Fibroblast of lung (primary cell): ENCODE measurements around the gene PARP11. TPM values are rescaled to one million over a fixed set of nuclear protein-coding genes. Genes with fewer than 3 reads are reported as not detected.

Experiments used
- DNase-seq, 2 donors: peaks; one replicate each; pipeline versions ENCODE4 v3.0.0 to v3.0.0-alpha.2; 2010; ENCODE audit warnings: low read depth in 2 of 2
- H2AFZ ChIP-seq: 2 replicates; pipeline ENCODE4 v1.5.1; 2012; ENCODE audit warnings: low read length, control low read depth, inconsistent platforms
- H3K27ac ChIP-seq: 2 replicates; pipeline ENCODE4 v1.5.1; 2011; ENCODE audit warnings: low read length, control low read depth; ENCODE audit not compliant: insufficient read depth
- H3K27me3 ChIP-seq: 2 replicates; pipeline ENCODE4 v1.5.1; 2011; ENCODE audit warnings: mild to moderate bottlenecking, low read length; ENCODE audit not compliant: control insufficient read depth, insufficient read depth
- H3K36me3 ChIP-seq: 2 replicates; pipeline ENCODE4 v1.5.1; 2011; ENCODE audit warnings: low read length; ENCODE audit not compliant: control insufficient read depth, insufficient read depth
- H3K4me1 ChIP-seq: 2 replicates; pipeline ENCODE4 v1.5.1; 2011; ENCODE audit warnings: low read length; ENCODE audit not compliant: control insufficient read depth, insufficient read depth; ENCODE audit errors: extremely low read depth
- H3K4me2 ChIP-seq: 2 replicates; pipeline ENCODE4 v1.5.1; 2011; ENCODE audit warnings: low read length, control low read depth; ENCODE audit not compliant: insufficient read depth; ENCODE audit errors: extremely low read depth
- H3K4me3 ChIP-seq, 4 experiments: fragments of 200-600 bp in 1 of 4; sonication (generic) in 1 of 4; replicated peaks in 1 of 4; 2 replicates each; pipeline ENCODE4 v1.5.1; 2011 to 2016; ENCODE audit warnings: low read length in 4 of 4, low read depth in 3 of 4, mild to moderate bottlenecking in 3 of 4, control low read depth in 2 of 4, inconsistent platforms in 1 of 4, mixed read lengths in 1 of 4; ENCODE audit not compliant: insufficient read depth in 1 of 4; ENCODE audit errors: control extremely low read depth in 1 of 4
- H3K79me2 ChIP-seq: 2 replicates; pipeline ENCODE4 v1.5.1; 2012; ENCODE audit warnings: mild to moderate bottlenecking, low read length, inconsistent platforms; ENCODE audit not compliant: control insufficient read depth, insufficient read depth
- H3K9ac ChIP-seq: 2 replicates; pipeline ENCODE4 v1.5.1; 2011; ENCODE audit warnings: mild to moderate bottlenecking, low read length, control low read depth; ENCODE audit not compliant: insufficient read depth
- H3K9me3 ChIP-seq: 2 replicates; pipeline ENCODE4 v1.5.1; 2012; ENCODE audit warnings: low read depth, low read length; ENCODE audit not compliant: control insufficient read depth, insufficient read depth
- H4K20me1 ChIP-seq: 2 replicates; pipeline ENCODE4 v1.5.1; 2011; ENCODE audit warnings: low read length; ENCODE audit not compliant: control insufficient read depth, insufficient read depth; ENCODE audit errors: extremely low read depth
- CTCF ChIP-seq, 2 donors: IDR thresholded peaks in 1 of 2; conservative IDR thresholded peaks in 1 of 2; 1 replicate in 1 of 2; 2 replicates in 1 of 2; pipeline ENCODE4 v1.5.1; 2011 to 2012; ENCODE audit warnings: low read length in 2 of 2, control low read depth in 1 of 2, inconsistent platforms in 1 of 2, low read depth in 1 of 2, mild to moderate bottlenecking in 1 of 2
- EZH2 ChIP-seq: IDR thresholded peaks from 2 replicates; pipeline ENCODE4 v1.5.1; 2012; ENCODE audit warnings: low read length, control low read depth, mild to moderate bottlenecking; ENCODE audit errors: missing control alignments
- polyA plus RNA-seq, 2 donors: library from polyadenylated mRNA; depleted of rRNA in 1 of 2; stranded (reverse) in 1 of 2; unstranded in 1 of 2; fragments of >200 nt; gene quantifications; 2 replicates each; pipeline ENCODE4 v1.2.1, GENCODE V29; 2011 to 2012; ENCODE audit warnings: missing spikeins in 1 of 2
- total RNA-seq: library from RNA; depleted of rRNA; stranded (reverse); fragments of >200 nt; gene quantifications from 2 replicates; pipeline ENCODE4 v1.2.1, GENCODE V29; 2014

The PARP11 gene
- total and polyA plus RNA-seq, 2 donors (not counting 1 experiment from before 2014, with no cell fraction given) = 6.6 to 8.9 TPM

DNA sequence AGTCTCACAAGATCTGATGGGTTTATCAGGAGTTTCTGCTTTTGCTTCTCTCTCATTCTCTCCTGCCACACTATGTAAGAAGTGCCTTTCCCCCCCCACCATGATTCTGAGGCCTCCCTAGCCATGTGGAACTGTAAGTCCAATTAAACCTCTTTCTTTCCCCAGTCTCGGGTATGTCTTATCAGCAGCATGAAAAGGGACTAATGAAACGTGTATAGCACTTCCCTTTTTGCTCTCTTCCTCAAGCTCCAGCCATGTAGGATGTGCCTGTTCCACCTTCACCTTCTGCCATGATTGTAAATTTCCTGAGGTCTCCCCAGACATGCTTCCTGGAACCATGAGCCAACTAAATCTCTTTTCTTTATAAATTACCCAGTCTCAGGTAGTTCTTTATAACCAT, 113.3 kb downstream of the PARP11 start:
- Histone ChIP-seq H4K20me1 (no peaks in the 10 kb centered on the region), H3K36me3 (no peaks in the 10 kb centered on the region), H3K4me2 (no peak overlapping the region), H3K4me1 (no peaks in the 10 kb centered on the region), H3K27me3 (no peaks in the 10 kb centered on the region), H3K79me2 (no peaks in the 10 kb centered on the region), H3K9me3 (no peaks in the 10 kb centered on the region), H2AFZ (no peak overlapping the region), H3K4me3 (no peak overlapping the region), H3K27ac (no peak overlapping the region), H3K9ac (no peak overlapping the region)
- TF ChIP-seq EZH2 (no peak), CTCF (conservative IDR thresholded peaks at IDR 0.05 in 1 of 2, IDR thresholded peaks at IDR 0.05 in 1 of 2; ENCODE audit: low read depth in 1 of 2, low read length in 2 of 2) (no peak)
- DNase-seq = no peak

Other genes starting within 250 kb of the PARP11 start
- 3.3 and 5.8 TPM in 2 replicates for gene CRACR2A, start 120.3 kb downstream of the PARP11 start, total RNA-seq
- gene CRACR2A, start 120.3 kb downstream of the PARP11 start, polyA plus RNA-seq = 5.9 and 8.8 TPM in 2 replicates